HL-60 (cell line): ENCODE measurements around the gene PLPPR5.

ENCODE experiments used
- CTCF ChIP-seq: IDR thresholded peaks from one replicate; pipeline ENCODE4 v1.5.1; 2011; ENCODE audit warnings: low read length, control low read depth, inconsistent platforms; ENCODE audit not compliant: insufficient read depth
- GABPA ChIP-seq: IDR thresholded peaks from 2 replicates; pipeline ENCODE4 v1.6.1; 2012; ENCODE audit warnings: low read depth
- POLR2AphosphoS5 ChIP-seq: IDR thresholded peaks from 2 replicates; pipeline ENCODE4 v1.6.1; 2012; ENCODE audit warnings: low read depth

DNA sequence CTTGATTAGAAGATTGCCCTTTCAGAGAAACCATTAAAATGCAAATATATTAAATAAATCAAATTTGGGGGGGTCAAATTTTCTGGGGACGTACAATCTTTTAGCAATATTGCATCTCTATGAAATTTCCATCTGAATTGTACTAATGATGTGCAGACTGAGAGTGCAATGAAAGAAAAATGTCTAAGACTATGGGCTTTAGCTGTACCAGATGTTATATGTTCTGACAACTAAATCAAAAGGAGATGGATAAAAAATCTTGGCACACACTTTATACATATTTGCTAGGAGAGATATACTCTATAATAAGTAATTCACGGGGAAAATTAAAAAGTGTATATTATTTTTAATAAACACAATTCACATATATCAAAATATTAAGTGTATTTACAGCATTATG lies 13.0 kb upstream of the PLPPR5 start:
- TF ChIP-seq CTCF (no peak), GABPA (no peak), POLR2AphosphoS5 (no peak)
